ENCODE measurements around the gene ARMCX5. TPM values are rescaled to one million over a fixed set of nuclear protein-coding genes. Genes with fewer than 3 reads are reported as not detected.

Gene ARMCX5
- polyA plus RNA-seq (2013, experiment 1 of 2), result 8.2 TPM
- 8.7 TPM for polyA plus RNA-seq (2013, experiment 2 of 2)

GRCh38 chrX:102599084-102599950, at the start of gene ARMCX5:
ARMCX5 (plus strand) TSS chrX:102599515; CDS start chrX:102602142, 2,627 bp downstream.
- peak; percentile 91 for DNase-seq
- Histone ChIP-seq H3K27ac (ENCODE audit: low read length, poor library complexity, severe bottlenecking) (peak within 1 kb of the TSS; percentile 82), H3K79me1 (replicated peaks; ENCODE audit: low read length, poor library complexity, severe bottlenecking) (peaks cover 4% of the 10 kb centered on the region), H3K23ac (ENCODE audit: low read length in 2 of 2) (no peak within 1 kb of the TSS), H2AK5ac (ENCODE audit: low read length, severe bottlenecking) (no peak within 1 kb of the TSS), H3K4me1 (ENCODE audit: control insufficient read depth, insufficient read depth, low read depth, low read length) (peaks cover 2% of the 10 kb centered on the region), H2BK120ac (ENCODE audit: low read depth, low read length) (peak within 1 kb of the TSS; percentile 8), H3K36me3 (ENCODE audit: control insufficient read depth in 1 of 2, insufficient read depth in 2 of 2, low read depth in 1 of 2, low read length in 2 of 2) (peaks cover 8 to 20% of the 10 kb centered on the region in 2 experiments), H3K9ac (ENCODE audit: low read length) (peak within 1 kb of the TSS; percentile 93), H2BK12ac (ENCODE audit: low read length in 2 of 2) (no peak within 1 kb of the TSS), H3K18ac (ENCODE audit: low read depth in 1 of 2, low read length in 2 of 2) (peak within 1 kb of the TSS; percentile 67 to 79), H3K4me2 (ENCODE audit: low read length, poor library complexity, severe bottlenecking) (peak within 1 kb of the TSS; percentile 53), H3K9me3 (ENCODE audit: control insufficient read depth, low read length) (no peaks in the 10 kb centered on the region), H3K14ac (ENCODE audit: low read length in 2 of 2) (no peak within 1 kb of the TSS), H3K27me3 (ENCODE audit: control insufficient read depth in 1 of 2, insufficient read depth in 1 of 2, low read length in 2 of 2) (peaks cover 0 to 3% of the 10 kb centered on the region in 2 experiments), H3K4me3 (ENCODE audit: insufficient read depth in 1 of 2, low read depth in 1 of 2, low read length in 2 of 2) (peak within 1 kb of the TSS; percentile 70 to 88), H4K91ac (ENCODE audit: low read length) (peak within 1 kb of the TSS; percentile 68), H3K4ac (ENCODE audit: low read depth in 1 of 2, low read length in 2 of 2) (peak within 1 kb of the TSS in 1 of 2 experiments; percentile 32), H2BK5ac (ENCODE audit: low read depth, low read length, poor library complexity, severe bottlenecking) (peak within 1 kb of the TSS; percentile 38), H4K8ac (ENCODE audit: low read length) (peak within 1 kb of the TSS; percentile 91), H2BK15ac (ENCODE audit: low read depth, poor library complexity, severe bottlenecking) (peak within 1 kb of the TSS; percentile 7), H2AFZ (ENCODE audit: low read depth, low read length) (peak within 1 kb of the TSS; percentile 42)
- under 1% methylated on average over 31 of the region's 42 CpGs for WGBS

- no peak overlapping the region for H4K8ac ChIP-seq (ENCODE audit: low read length)
- no peak overlapping the region for H4K91ac ChIP-seq (ENCODE audit: low read length)
- H3K27me3 ChIP-seq (ENCODE audit: control insufficient read depth in 1 of 2, insufficient read depth in 1 of 2, low read length in 2 of 2), result peaks cover 0 to 49% of the 10 kb centered on the region in 2 experiments
- H2BK5ac ChIP-seq (ENCODE audit: low read depth, low read length, poor library complexity, severe bottlenecking), result no peak overlapping the region
- H3K23ac ChIP-seq (ENCODE audit: low read length in 2 of 2), result no peak overlapping the region
- WGBS, result 86% methylated on average over 1 of the region's 2 CpGs
- H2AK5ac ChIP-seq (ENCODE audit: low read length, severe bottlenecking), result no peak overlapping the region
- no peaks in the 10 kb centered on the region for H3K36me3 ChIP-seq (ENCODE audit: control insufficient read depth in 1 of 2, insufficient read depth in 2 of 2, low read depth in 1 of 2, low read length in 2 of 2)
- H3K14ac ChIP-seq (ENCODE audit: low read length in 2 of 2), result no peak overlapping the region
- H3K4me1 ChIP-seq (ENCODE audit: control insufficient read depth, insufficient read depth, low read depth, low read length), result no peaks in the 10 kb centered on the region
- no peak overlapping the region for H3K4ac ChIP-seq (ENCODE audit: low read depth in 1 of 2, low read length in 2 of 2)
- no peak overlapping the region for H3K9ac ChIP-seq (ENCODE audit: low read length)
- H3K4me3 ChIP-seq (ENCODE audit: insufficient read depth in 1 of 2, low read depth in 1 of 2, low read length in 2 of 2), result no peak overlapping the region
- no peak overlapping the region for H2BK15ac ChIP-seq (ENCODE audit: low read depth, poor library complexity, severe bottlenecking)
- no peak overlapping the region for H3K27ac ChIP-seq (ENCODE audit: low read length, poor library complexity, severe bottlenecking)
- H3K9me3 ChIP-seq (ENCODE audit: control insufficient read depth, low read length), result no peaks in the 10 kb centered on the region
- no peaks in the 10 kb centered on the region for H3K79me1 ChIP-seq (replicated peaks; ENCODE audit: low read length, poor library complexity, severe bottlenecking)
- no peak overlapping the region for H2AFZ ChIP-seq (ENCODE audit: low read depth, low read length)
- H3K18ac ChIP-seq (ENCODE audit: low read depth in 1 of 2, low read length in 2 of 2), result no peak overlapping the region
- H3K4me2 ChIP-seq (ENCODE audit: low read length, poor library complexity, severe bottlenecking), result no peak overlapping the region
- no peak overlapping the region for H2BK120ac ChIP-seq (ENCODE audit: low read depth, low read length)
- no peak overlapping the region for H2BK12ac ChIP-seq (ENCODE audit: low read length in 2 of 2)
- no peak for DNase-seq
Measured at GRCh38 chrX:102558607-102559006, 40.7 kb upstream of the ARMCX5 start.

- H3K9ac ChIP-seq (ENCODE audit: low read length), result no peak overlapping the region
- H3K18ac ChIP-seq (ENCODE audit: low read depth in 1 of 2, low read length in 2 of 2), result no peak overlapping the region
- no peak overlapping the region for H3K23ac ChIP-seq (ENCODE audit: low read length in 2 of 2)
- H3K4ac ChIP-seq (ENCODE audit: low read depth in 1 of 2, low read length in 2 of 2), result no peak overlapping the region
- no peak overlapping the region for H2AK5ac ChIP-seq (ENCODE audit: low read length, severe bottlenecking)
- no peak overlapping the region for H2AFZ ChIP-seq (ENCODE audit: low read depth, low read length)
- no peaks in the 10 kb centered on the region for H3K36me3 ChIP-seq (ENCODE audit: control insufficient read depth in 1 of 2, insufficient read depth in 2 of 2, low read depth in 1 of 2, low read length in 2 of 2)
- DNase-seq, result no peak
- H2BK120ac ChIP-seq (ENCODE audit: low read depth, low read length), result no peak overlapping the region
- H3K79me1 ChIP-seq (replicated peaks; ENCODE audit: low read length, poor library complexity, severe bottlenecking), result no peaks in the 10 kb centered on the region
- no peak overlapping the region for H3K27ac ChIP-seq (ENCODE audit: low read length, poor library complexity, severe bottlenecking)
- H2BK5ac ChIP-seq (ENCODE audit: low read depth, low read length, poor library complexity, severe bottlenecking), result no peak overlapping the region
- H4K91ac ChIP-seq (ENCODE audit: low read length), result no peak overlapping the region
- no peak overlapping the region for H2BK15ac ChIP-seq (ENCODE audit: low read depth, poor library complexity, severe bottlenecking)
- H3K4me2 ChIP-seq (ENCODE audit: low read length, poor library complexity, severe bottlenecking), result no peak overlapping the region
- no peaks in the 10 kb centered on the region for H3K4me1 ChIP-seq (ENCODE audit: control insufficient read depth, insufficient read depth, low read depth, low read length)
- H2BK12ac ChIP-seq (ENCODE audit: low read length in 2 of 2), result no peak overlapping the region
- no peak overlapping the region for H3K4me3 ChIP-seq (ENCODE audit: insufficient read depth in 1 of 2, low read depth in 1 of 2, low read length in 2 of 2)
- 91% methylated on average over 2 of the region's 2 CpGs for WGBS
- no peaks in the 10 kb centered on the region for H3K9me3 ChIP-seq (ENCODE audit: control insufficient read depth, low read length)
- no peak overlapping the region for H4K8ac ChIP-seq (ENCODE audit: low read length)
- peaks cover 0 to 43% of the 10 kb centered on the region in 2 experiments for H3K27me3 ChIP-seq (ENCODE audit: control insufficient read depth in 1 of 2, insufficient read depth in 1 of 2, low read length in 2 of 2)
- no peak overlapping the region for H3K14ac ChIP-seq (ENCODE audit: low read length in 2 of 2)
Measured at GRCh38 chrX:102560423-102561068, 38.8 kb upstream of the ARMCX5 start.

GRCh38 chrX:102580891-102581290, 18.4 kb upstream of the ARMCX5 start:
- Histone ChIP-seq H2BK120ac (ENCODE audit: low read depth, low read length) (no peak overlapping the region), H3K23ac (ENCODE audit: low read length in 2 of 2) (no peak overlapping the region), H4K8ac (ENCODE audit: low read length) (no peak overlapping the region), H3K4ac (ENCODE audit: low read depth in 1 of 2, low read length in 2 of 2) (no peak overlapping the region), H3K4me2 (ENCODE audit: low read length, poor library complexity, severe bottlenecking) (no peak overlapping the region), H3K79me1 (replicated peaks; ENCODE audit: low read length, poor library complexity, severe bottlenecking) (no peaks in the 10 kb centered on the region), H3K9me3 (ENCODE audit: control insufficient read depth, low read length) (no peaks in the 10 kb centered on the region), H3K27me3 (ENCODE audit: control insufficient read depth in 1 of 2, insufficient read depth in 1 of 2, low read length in 2 of 2) (peaks cover 0 to 10% of the 10 kb centered on the region in 2 experiments), H3K18ac (ENCODE audit: low read depth in 1 of 2, low read length in 2 of 2) (no peak overlapping the region), H3K14ac (ENCODE audit: low read length in 2 of 2) (no peak overlapping the region), H3K4me3 (ENCODE audit: insufficient read depth in 1 of 2, low read depth in 1 of 2, low read length in 2 of 2) (no peak overlapping the region), H2AFZ (ENCODE audit: low read depth, low read length) (no peak overlapping the region), H2AK5ac (ENCODE audit: low read length, severe bottlenecking) (no peak overlapping the region), H3K4me1 (ENCODE audit: control insufficient read depth, insufficient read depth, low read depth, low read length) (no peaks in the 10 kb centered on the region), H3K27ac (ENCODE audit: low read length, poor library complexity, severe bottlenecking) (no peak overlapping the region), H4K91ac (ENCODE audit: low read length) (no peak overlapping the region), H2BK12ac (ENCODE audit: low read length in 2 of 2) (no peak overlapping the region), H2BK15ac (ENCODE audit: low read depth, poor library complexity, severe bottlenecking) (no peak overlapping the region), H3K36me3 (ENCODE audit: control insufficient read depth in 1 of 2, insufficient read depth in 2 of 2, low read depth in 1 of 2, low read length in 2 of 2) (no peaks in the 10 kb centered on the region), H2BK5ac (ENCODE audit: low read depth, low read length, poor library complexity, severe bottlenecking) (no peak overlapping the region), H3K9ac (ENCODE audit: low read length) (no peak overlapping the region)
- no peak for DNase-seq
- WGBS, result no CpG with 5 or more reads among the region's 1 CpG
